Astrocyte of the spinal cord (primary cell): Measurements from ENCODE around the gene TRMT2A.
A peak's percentile ranks its signal among the peaks of the same experiment; 100 is the strongest.
"Not testable (repeated sequence)": the region's sequence is repeated elsewhere in the genome, so short reads cannot be mapped to it uniquely, and the experiment has no call there.

Source experiments
- DNase-seq: peaks from one replicate; pipeline ENCODE4 v3.0.0; 2011; ENCODE audit warnings: low read depth, low spot score
- H3K4me3 ChIP-seq: 2 replicates; pipeline ENCODE4 v1.5.1; 2011; ENCODE audit warnings: low read depth, mild to moderate bottlenecking, low read length, moderate library complexity
- CTCF ChIP-seq: IDR thresholded peaks from 2 replicates; pipeline ENCODE4 v1.5.1; 2012; ENCODE audit warnings: low read depth, mild to moderate bottlenecking, low read length, inconsistent platforms
- in situ Hi-C: cut with HindIII; loops from 2 replicates; pipeline ENCODE4 v1.10.0; 2017; ENCODE audit warnings: low sequenced_read_pairs

The TRMT2A gene

GRCh38 chr22:20116951-20117632 lies at the start of gene TRMT2A:
Gene TRMT2A, minus strand, starts transcription at chr22:20117226. Its CDS starts 320 bp downstream, at chr22:20116906.
- no peak for TF ChIP-seq CTCF
- DNase-seq, result peak; percentile 99
- peak within 1 kb of the TSS; percentile 96 for H3K4me3 ChIP-seq
- in situ Hi-C loops, result no loop called here

GRCh38 chr22:20166703-20167102 lies 49.7 kb upstream of the TRMT2A start:
- in situ Hi-C loops, result no loop called here
- no peak for DNase-seq
- no peak overlapping the region for H3K4me3 ChIP-seq
- TF ChIP-seq CTCF, result no peak

GRCh38 chr22:20165913-20166312 lies 48.9 kb upstream of the TRMT2A start:
- no peak for DNase-seq
- in situ Hi-C loops, result no loop called here
- H3K4me3 ChIP-seq, result no peak overlapping the region
- no peak for TF ChIP-seq CTCF

GRCh38 chr22:20165421-20165820 lies 48.4 kb upstream of the TRMT2A start:
- in situ Hi-C loops, result no loop called here
- no peak for TF ChIP-seq CTCF
- H3K4me3 ChIP-seq, result no peak overlapping the region
- DNase-seq, result no peak

- in situ Hi-C loops, result no loop called here
- DNase-seq, result no peak
- H3K4me3 ChIP-seq, result no peak overlapping the region
- no peak for TF ChIP-seq CTCF
These were observed 47.8 kb upstream of the TRMT2A start for GRCh38 chr22:20164863-20165262.

- in situ Hi-C loops, result no loop called here
- no peak for DNase-seq
- TF ChIP-seq CTCF, result no peak
- H3K4me3 ChIP-seq, result no peak overlapping the region
These were observed 43.0 kb upstream of the TRMT2A start for GRCh38 chr22:20160041-20160440.

- DNase-seq, in situ Hi-C loops, H3K4me3 ChIP-seq: not testable (repeated sequence)
These were observed 42.5 kb upstream of the TRMT2A start for GRCh38 chr22:20159531-20159930.
